ENCODE data around the gene SPACA7. TPM values are rescaled to one million over a fixed set of nuclear protein-coding genes. Genes with fewer than 3 reads are reported as not detected.

The SPACA7 gene
- total RNA-seq, 2 experiments from 2014 or later = not detected

- POLR2A ChIA-PET = no interaction called here
- no peak for ATAC-seq
- Mint-ChIP-seq H3K4me3 (no peak overlapping the region), H3K27me3 (no peaks in the 10 kb centered on the region), H3K4me1 (ENCODE audit: low read depth) (no peaks in the 10 kb centered on the region), H3K36me3 (ENCODE audit: low read depth) (peaks cover 5% of the 10 kb centered on the region), H3K9me3 (peaks cover 5% of the 10 kb centered on the region), H3K27ac (no peak overlapping the region)
- intact Hi-C loops (cut with micrococcal nuclease) = no loop called here
- TF ChIP-seq CTCF (IDR thresholded peaks at IDR 0.05) = no peak
- CTCF ChIA-PET = no interaction called here
- no peak for DNase-seq
Measured at GRCh38 chr13:112474869-112475268, 98.7 kb downstream of the SPACA7 start.

- DNase-seq (no peak), ATAC-seq (no peak)
- POLR2A ChIA-PET = no interaction called here
- Mint-ChIP-seq H3K4me1 (ENCODE audit: low read depth) (no peaks in the 10 kb centered on the region), H3K27me3 (no peaks in the 10 kb centered on the region), H3K27ac (no peak overlapping the region), H3K9me3 (peaks cover 5% of the 10 kb centered on the region), H3K4me3 (no peak overlapping the region), H3K36me3 (ENCODE audit: low read depth) (peaks cover 5% of the 10 kb centered on the region)
- intact Hi-C loops (cut with micrococcal nuclease) = no loop called here
- CTCF ChIA-PET = no interaction called here
- TF ChIP-seq CTCF (IDR thresholded peaks at IDR 0.05) = no peak
Measured at GRCh38 chr13:112475889-112476288, 99.7 kb downstream of the SPACA7 start.

GRCh38 chr13:112477070-112477619 is 101.0 kb downstream of the SPACA7 start:
- H3K4me1 Mint-ChIP-seq (ENCODE audit: low read depth) = peaks cover 4% of the 10 kb centered on the region
- no peaks in the 10 kb centered on the region for H3K27me3 Mint-ChIP-seq
- peaks cover 5% of the 10 kb centered on the region for H3K36me3 Mint-ChIP-seq (ENCODE audit: low read depth)
- POLR2A ChIA-PET = no interaction called here
- intact Hi-C loops (cut with micrococcal nuclease) = no loop called here
- H3K4me3 Mint-ChIP-seq = no peak overlapping the region
- H3K9me3 Mint-ChIP-seq = peaks cover 8% of the 10 kb centered on the region
- ATAC-seq (no peak), DNase-seq (no peak)
- CTCF ChIA-PET = no interaction called here
- H3K27ac Mint-ChIP-seq = no peak overlapping the region
- TF ChIP-seq CTCF (IDR thresholded peaks at IDR 0.05) = no peak

GRCh38 chr13:112479389-112479788 is 103.2 kb downstream of the SPACA7 start:
- Mint-ChIP-seq H3K4me3 (no peak overlapping the region), H3K36me3 (ENCODE audit: low read depth) (peaks cover 4% of the 10 kb centered on the region), H3K27ac (no peak overlapping the region), H3K9me3 (peaks cover 3% of the 10 kb centered on the region), H3K27me3 (no peaks in the 10 kb centered on the region), H3K4me1 (ENCODE audit: low read depth) (peaks cover 4% of the 10 kb centered on the region)
- TF ChIP-seq CTCF (IDR thresholded peaks at IDR 0.05) = no peak
- DNase-seq = no peak
- intact Hi-C loops (cut with micrococcal nuclease) = no loop called here
- POLR2A ChIA-PET = no interaction called here
- CTCF ChIA-PET = no interaction called here
- ATAC-seq = no peak

GRCh38 chr13:112481458-112481857 is 105.3 kb downstream of the SPACA7 start:
- peaks cover 6% of the 10 kb centered on the region for H3K9me3 Mint-ChIP-seq
- no peak overlapping the region for H3K27ac Mint-ChIP-seq
- H3K27me3 Mint-ChIP-seq = no peaks in the 10 kb centered on the region
- H3K36me3 Mint-ChIP-seq (ENCODE audit: low read depth) = peaks cover 17% of the 10 kb centered on the region
- H3K4me3 Mint-ChIP-seq = no peak overlapping the region
- ChIA-PET CTCF (no interaction called here), POLR2A (no interaction called here)
- H3K4me1 Mint-ChIP-seq (ENCODE audit: low read depth) = peaks cover 4% of the 10 kb centered on the region
- ATAC-seq (peak; percentile 24), DNase-seq (peak; percentile 5)
- no peak for TF ChIP-seq CTCF (IDR thresholded peaks at IDR 0.05)
- intact Hi-C loops (cut with micrococcal nuclease) = no loop called here
